CD4-positive, alpha-beta T cell (primary cell): ENCODE data around the gene TXNRD2. TPM values are rescaled to one million over a fixed set of nuclear protein-coding genes. Genes with fewer than 3 reads are reported as not detected.

Source experiments
- ATAC-seq: fragments of 200-7000 bp; cut with Tn5 transposase; one replicate; pipeline ENCODE4 v1.10.0; 2022; ENCODE audit warnings: mild to moderate bottlenecking; ENCODE audit not compliant: poor library complexity
- CTCF ChIA-PET: fragments of 350-600 bp; sonication (Branson Sonifier 250); formaldehyde crosslinking; loops from one replicate; lab custom pipeline; 2021; ENCODE audit warnings: antibody characterized with exemption, inconsistent platforms; lab: Charles Lee
- POLR2A ChIA-PET: fragments of 350-600 bp; sonication (Branson Sonifier 250); formaldehyde crosslinking; loops from one replicate; lab custom pipeline; 2021; ENCODE audit warnings: antibody characterized with exemption, inconsistent platforms; lab: Charles Lee
- DNase-seq, 14 experiments: peaks; one replicate each; pipeline ENCODE4 v3.0.0-alpha.2; 2013 to 2020; ENCODE audit warnings: mixed read lengths in 2 of 14
- H3K27ac ChIP-seq, 2 donors: one replicate each; pipeline versions ENCODE4 v1.5.1 to v1.7.0; 2013; ENCODE audit warnings: low read length in 2 of 2, low read depth in 1 of 2, mild to moderate bottlenecking in 1 of 2
- H3K27me3 ChIP-seq, 2 experiments: 1 replicate in 1 of 2; 2 replicates in 1 of 2; pipeline versions ENCODE4 v1.6.1 to v1.7.0; 2013; ENCODE audit warnings: low read length in 2 of 2, control low read depth in 1 of 2, mild to moderate bottlenecking in 1 of 2, moderate library complexity in 1 of 2; ENCODE audit not compliant: insufficient read depth in 2 of 2, control insufficient read depth in 1 of 2
- H3K36me3 ChIP-seq: one replicate; pipeline ENCODE4 v1.6.1; 2013; ENCODE audit warnings: low read length, control low read depth; ENCODE audit not compliant: insufficient read depth
- H3K4me1 ChIP-seq: one replicate; pipeline ENCODE4 v1.6.1; 2013; ENCODE audit warnings: low read length, control low read depth; ENCODE audit not compliant: insufficient read depth
- H3K4me3 ChIP-seq: one replicate; pipeline ENCODE4 v1.5.1; 2013; ENCODE audit warnings: mild to moderate bottlenecking, low read length, moderate library complexity
- H3K9me3 ChIP-seq, 2 experiments: 1 replicate in 1 of 2; 2 replicates in 1 of 2; pipeline versions ENCODE4 v1.6.1 to v1.7.0; 2013; ENCODE audit warnings: low read length in 2 of 2, mild to moderate bottlenecking in 2 of 2, control low read depth in 1 of 2, moderate library complexity in 1 of 2; ENCODE audit not compliant: control insufficient read depth in 1 of 2, insufficient read depth in 1 of 2
- H3K27ac Mint-ChIP-seq: one replicate; pipeline ENCODE4 v1.8.0; 2020; ENCODE audit warnings: mixed read lengths
- H3K27me3 Mint-ChIP-seq: one replicate; pipeline ENCODE4 v1.8.0; 2021; ENCODE audit warnings: mixed read lengths
- H3K36me3 Mint-ChIP-seq: one replicate; pipeline ENCODE4 v1.8.0; 2021; ENCODE audit warnings: low read depth, mixed read lengths
- H3K4me1 Mint-ChIP-seq: one replicate; pipeline ENCODE4 v1.8.0; 2021; ENCODE audit warnings: low read depth, mixed read lengths
- H3K4me3 Mint-ChIP-seq: one replicate; pipeline ENCODE4 v1.8.0; 2020; ENCODE audit warnings: mild to moderate bottlenecking, mixed read lengths
- H3K9me3 Mint-ChIP-seq: one replicate; pipeline ENCODE4 v1.8.0; 2020; ENCODE audit warnings: mixed read lengths
- intact Hi-C, 2 experiments: fragments of 100-400 bp; cut with DNase I in 1 of 2; cut with micrococcal nuclease in 1 of 2; formaldehyde crosslinking; loops; one replicate each; pipeline versions ENCODE4 v1.15.1 to v1.9.0; 2023 to 2025; cut with DNase I, micrococcal nuclease
- total RNA-seq, 174 experiments: library from RNA in 2 of 174; stranded (reverse) in 2 of 174; gene quantifications; one replicate each; pipeline ENCODE4 v1.2.3 and lab custom pipeline; 2021 to 2026
- TF ChIP-seq, protein P1 (sequence below): fragments of 200-600 bp; IDR thresholded peaks from one replicate; pipeline ENCODE4 v1.8.0; 2022; ENCODE audit warnings: antibody characterized with exemption, mild to moderate bottlenecking

The TXNRD2 gene
- total RNA-seq, 2 experiments from 2014 or later = 18.6 to 19.5 TPM

DNA sequence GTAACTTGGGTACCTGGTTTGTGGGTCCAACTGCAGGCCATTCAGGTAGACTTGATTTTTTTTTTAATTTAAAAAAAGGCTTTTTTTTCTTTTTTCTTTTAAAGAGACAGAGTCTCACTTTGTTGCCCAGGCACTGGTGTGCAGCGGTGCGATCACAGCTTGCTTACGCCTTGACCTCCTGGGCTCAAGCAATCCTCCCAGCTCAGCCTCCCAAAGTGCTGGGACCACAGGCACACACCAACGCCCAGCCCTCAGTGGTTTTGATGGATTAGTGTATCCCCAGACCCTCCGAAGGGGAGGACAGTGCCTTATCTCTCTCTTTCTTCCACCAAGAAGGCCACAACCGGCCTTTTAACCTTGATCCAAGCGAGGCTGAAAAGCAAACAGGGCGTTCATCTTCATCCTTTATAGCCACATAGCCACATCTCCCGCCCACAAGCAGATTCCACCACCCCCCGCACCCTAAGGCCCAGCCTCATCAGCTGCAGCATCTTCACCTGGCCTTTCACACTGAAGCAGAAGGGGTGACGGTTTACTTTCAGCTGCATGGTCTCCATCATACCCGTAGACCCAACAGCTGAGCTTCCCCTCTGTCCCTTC lies 17.6 kb downstream of the TXNRD2 start:
- Histone ChIP-seq H3K27ac (no peak overlapping the region), H3K27me3 (no peaks in the 10 kb centered on the region), H3K36me3 (peaks cover 8% of the 10 kb centered on the region), H3K9me3 (no peaks in the 10 kb centered on the region), H3K4me3 (no peak overlapping the region), H3K4me1 (no peaks in the 10 kb centered on the region)
- intact Hi-C loops = loop anchor here in 1 of 2 experiments (10.0 kb wide), 1 partner anchor 439 kb away; no protein-coding TSS in a partner anchor
- ChIA-PET CTCF (no interaction called here), POLR2A (no interaction called here)
- H3K4me1 Mint-ChIP-seq = no peaks in the 10 kb centered on the region
- H3K27me3 Mint-ChIP-seq = no peaks in the 10 kb centered on the region
- ATAC-seq (no peak), DNase-seq (no peak)
- no peak overlapping the region for H3K4me3 Mint-ChIP-seq
- TF ChIP-seq, protein P1, sequence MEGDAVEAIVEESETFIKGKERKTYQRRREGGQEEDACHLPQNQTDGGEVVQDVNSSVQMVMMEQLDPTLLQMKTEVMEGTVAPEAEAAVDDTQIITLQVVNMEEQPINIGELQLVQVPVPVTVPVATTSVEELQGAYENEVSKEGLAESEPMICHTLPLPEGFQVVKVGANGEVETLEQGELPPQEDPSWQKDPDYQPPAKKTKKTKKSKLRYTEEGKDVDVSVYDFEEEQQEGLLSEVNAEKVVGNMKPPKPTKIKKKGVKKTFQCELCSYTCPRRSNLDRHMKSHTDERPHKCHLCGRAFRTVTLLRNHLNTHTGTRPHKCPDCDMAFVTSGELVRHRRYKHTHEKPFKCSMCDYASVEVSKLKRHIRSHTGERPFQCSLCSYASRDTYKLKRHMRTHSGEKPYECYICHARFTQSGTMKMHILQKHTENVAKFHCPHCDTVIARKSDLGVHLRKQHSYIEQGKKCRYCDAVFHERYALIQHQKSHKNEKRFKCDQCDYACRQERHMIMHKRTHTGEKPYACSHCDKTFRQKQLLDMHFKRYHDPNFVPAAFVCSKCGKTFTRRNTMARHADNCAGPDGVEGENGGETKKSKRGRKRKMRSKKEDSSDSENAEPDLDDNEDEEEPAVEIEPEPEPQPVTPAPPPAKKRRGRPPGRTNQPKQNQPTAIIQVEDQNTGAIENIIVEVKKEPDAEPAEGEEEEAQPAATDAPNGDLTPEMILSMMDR = no peak
- no peak overlapping the region for H3K27ac Mint-ChIP-seq
- no peaks in the 10 kb centered on the region for H3K9me3 Mint-ChIP-seq
- peaks cover 21% of the 10 kb centered on the region for H3K36me3 Mint-ChIP-seq

GRCh38 chr22:19921544-19922081 lies 20.0 kb downstream of the TXNRD2 start:
- H3K36me3 Mint-ChIP-seq = peaks cover 26% of the 10 kb centered on the region
- no peak overlapping the region for H3K27ac Mint-ChIP-seq
- H3K27ac ChIP-seq = no peak overlapping the region
- ATAC-seq (no peak), DNase-seq (no peak)
- no peaks in the 10 kb centered on the region for H3K27me3 Mint-ChIP-seq
- H3K4me3 Mint-ChIP-seq = no peak overlapping the region
- no peaks in the 10 kb centered on the region for H3K4me1 ChIP-seq
- H3K9me3 Mint-ChIP-seq = no peaks in the 10 kb centered on the region
- no peaks in the 10 kb centered on the region for H3K4me1 Mint-ChIP-seq
- H3K36me3 ChIP-seq = peaks cover 28% of the 10 kb centered on the region
- no peaks in the 10 kb centered on the region for H3K27me3 ChIP-seq
- TF ChIP-seq, protein P1 = no peak
- CTCF ChIA-PET = interaction anchor here (1.2 kb wide), 1 partner anchor 11 kb away, joined by 3 read pairs; no protein-coding TSS in a partner anchor
- intact Hi-C loops = loop anchor here in 1 of 2 experiments (10.0 kb wide), 1 partner anchor 437 kb away; no protein-coding TSS in a partner anchor
- no peaks in the 10 kb centered on the region for H3K9me3 ChIP-seq
- POLR2A ChIA-PET = no interaction called here
- H3K4me3 ChIP-seq = no peak overlapping the region

GRCh38 chr22:19919701-19920363 lies 21.8 kb downstream of the TXNRD2 start:
- Mint-ChIP-seq H3K4me3 (no peak overlapping the region), H3K9me3 (no peaks in the 10 kb centered on the region), H3K27me3 (no peaks in the 10 kb centered on the region), H3K4me1 (peaks cover 4% of the 10 kb centered on the region), H3K36me3 (peaks cover 40% of the 10 kb centered on the region), H3K27ac (no peak overlapping the region)
- TF ChIP-seq, protein P1 = no peak
- ChIA-PET CTCF (no interaction called here), POLR2A (no interaction called here)
- DNase-seq (no peak), ATAC-seq (no peak)
- Histone ChIP-seq H3K4me1 (no peaks in the 10 kb centered on the region), H3K27ac (no peak overlapping the region), H3K9me3 (no peaks in the 10 kb centered on the region), H3K4me3 (no peak overlapping the region), H3K36me3 (peaks cover 40% of the 10 kb centered on the region), H3K27me3 (no peaks in the 10 kb centered on the region)
- intact Hi-C loops = loop anchor here in 1 of 2 experiments (10.0 kb wide), 1 partner anchor 435 kb away; no protein-coding TSS in a partner anchor
